Measurements from ENCODE around the gene NRDC. TPM values are rescaled to one million over a fixed set of nuclear protein-coding genes. Genes with fewer than 3 reads are reported as not detected.

The NRDC gene
- polyA plus RNA-seq, 2 of the 4 experiments (the other 2 are of a cell fraction) = 129 to 162 TPM

DNA sequence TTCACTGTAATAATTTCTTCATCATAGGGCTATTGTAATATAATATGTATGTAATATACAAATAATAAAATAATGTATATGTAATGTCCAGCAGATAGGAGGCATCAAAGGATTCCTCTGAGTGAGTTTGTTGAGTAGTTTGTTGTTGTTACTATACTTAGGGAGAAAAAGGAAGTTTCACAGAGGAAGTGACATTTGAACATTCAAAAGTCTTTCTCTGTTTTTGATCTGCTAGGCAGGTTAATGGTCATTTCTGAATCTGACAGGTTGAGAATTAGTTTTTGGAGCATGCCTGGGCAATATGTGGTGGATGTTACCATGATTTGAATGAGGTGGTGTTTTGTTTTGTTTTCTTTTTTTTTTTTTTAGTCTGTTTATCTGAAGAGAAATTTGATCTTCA is 102.1 kb downstream of the NRDC start:
- POLR2A ChIA-PET = no interaction called here
- Histone ChIP-seq H3K4me1 (no peaks in the 10 kb centered on the region), H3K4me3 (no peak overlapping the region), H3K4me2 (no peak overlapping the region), H3K27ac (no peak overlapping the region), H3K9me3 (no peaks in the 10 kb centered on the region)
- TF ChIP-seq CEBPB (IDR thresholded peaks at IDR 0.05) (no peak), KDM1A (IDR thresholded peaks at IDR 0.05; ENCODE audit: low read depth) (no peak), BCL3 (IDR thresholded peaks at IDR 0.05) (no peak), MAFK (IDR thresholded peaks at IDR 0.05; ENCODE audit: partially characterized antibody) (no peak), ZFP36 (IDR thresholded peaks at IDR 0.05; ENCODE audit: borderline replicate concordance, partially characterized antibody) (no peak), SMC3 (IDR thresholded peaks at IDR 0.05) (no peak), ATOH8 (CRISPR knock-in tag; IDR thresholded peaks at IDR 0.05; ENCODE audit: low read depth) (no peak), NFE2L2 (conservative IDR thresholded peaks at IDR 0.05; ENCODE audit: low read length) (no peak)
- TF ChIP-seq, protein P1, sequence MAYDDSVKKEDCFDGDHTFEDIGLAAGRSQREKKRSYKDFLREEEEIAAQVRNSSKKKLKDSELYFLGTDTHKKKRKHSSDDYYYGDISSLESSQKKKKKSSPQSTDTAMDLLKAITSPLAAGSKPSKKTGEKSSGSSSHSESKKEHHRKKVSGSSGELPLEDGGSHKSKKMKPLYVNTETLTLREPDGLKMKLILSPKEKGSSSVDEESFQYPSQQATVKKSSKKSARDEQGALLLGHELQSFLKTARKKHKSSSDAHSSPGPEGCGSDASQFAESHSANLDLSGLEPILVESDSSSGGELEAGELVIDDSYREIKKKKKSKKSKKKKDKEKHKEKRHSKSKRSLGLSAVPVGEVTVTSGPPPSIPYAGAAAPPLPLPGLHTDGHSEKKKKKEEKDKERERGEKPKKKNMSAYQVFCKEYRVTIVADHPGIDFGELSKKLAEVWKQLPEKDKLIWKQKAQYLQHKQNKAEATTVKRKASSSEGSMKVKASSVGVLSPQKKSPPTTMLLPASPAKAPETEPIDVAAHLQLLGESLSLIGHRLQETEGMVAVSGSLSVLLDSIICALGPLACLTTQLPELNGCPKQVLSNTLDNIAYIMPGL (CRISPR knock-in tag; IDR thresholded peaks at IDR 0.05; ENCODE audit: borderline replicate concordance) = no peak
- TF ChIP-seq, protein P2, sequence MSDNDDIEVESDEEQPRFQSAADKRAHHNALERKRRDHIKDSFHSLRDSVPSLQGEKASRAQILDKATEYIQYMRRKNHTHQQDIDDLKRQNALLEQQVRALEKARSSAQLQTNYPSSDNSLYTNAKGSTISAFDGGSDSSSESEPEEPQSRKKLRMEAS (IDR thresholded peaks at IDR 0.05) = no peak
- CTCF ChIA-PET = interaction anchor here (1.2 to 1.3 kb wide), 2 partner anchors 8 to 149 kb away, joined by 4 read pairs; no protein-coding TSS in a partner anchor
- ATAC-seq (no peak), DNase-seq (ENCODE audit: low read depth in 1 of 2, low spot score in 1 of 2) (no peak), FAIRE-seq (no peak)

DNA sequence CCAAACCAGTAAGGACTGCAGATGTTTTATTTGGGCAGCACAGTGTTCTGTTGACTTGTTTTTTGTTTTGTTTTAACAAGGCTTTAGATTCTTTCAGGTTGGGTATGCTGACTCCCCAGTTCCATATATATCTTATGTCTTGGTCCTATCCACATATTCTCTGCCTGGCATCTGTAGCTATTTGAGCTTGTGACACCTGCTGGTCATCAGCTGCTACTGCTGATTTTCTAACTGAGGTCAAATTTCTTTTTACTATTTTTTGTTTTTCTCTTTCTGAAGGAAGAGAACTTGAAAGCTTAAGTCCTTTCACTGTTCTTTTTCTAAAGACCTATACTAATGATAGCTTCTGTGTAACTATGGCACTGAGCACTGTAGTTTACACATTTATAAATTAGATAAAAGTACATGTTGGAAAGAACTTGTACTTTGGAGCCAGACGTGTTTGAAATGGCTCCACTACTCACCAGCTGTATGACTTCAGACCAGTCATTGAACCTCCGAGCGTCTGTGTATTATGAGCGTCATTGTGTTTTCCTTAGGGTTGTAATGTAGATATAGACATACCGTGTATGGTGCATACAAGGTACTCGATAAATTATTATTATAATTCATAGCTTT is 109.4 kb downstream of the NRDC start:
- POLR2A ChIA-PET = interaction anchor here (1.4 kb wide), 1 partner anchor 40 kb away, joined by 4 read pairs; no protein-coding TSS in a partner anchor
- peak; percentile 54 to 82; a peak in 4 of 6 replicates for ATAC-seq
- FAIRE-seq = no peak
- Histone ChIP-seq H3K4me3 (no peak overlapping the region), H3K27ac (no peak overlapping the region), H3K9me3 (no peaks in the 10 kb centered on the region), H3K4me2 (no peak overlapping the region), H3K4me1 (no peaks in the 10 kb centered on the region)
- WGBS (ENCODE audit: missing lambda C conversion rate) = 71% methylated on average over 6 of the region's 6 CpGs
- DNase-seq (ENCODE audit: low read depth in 1 of 2, low spot score in 1 of 2) = peak; percentile 32 to 65
- CTCF ChIA-PET = interaction anchor here (0.7 to 2.2 kb wide), 30 partner anchors 8 to 400 kb away, joined by 3 to 13 read pairs (median 4); partner anchors contain the start of gene OSBPL9
- TF ChIP-seq, protein P3, sequence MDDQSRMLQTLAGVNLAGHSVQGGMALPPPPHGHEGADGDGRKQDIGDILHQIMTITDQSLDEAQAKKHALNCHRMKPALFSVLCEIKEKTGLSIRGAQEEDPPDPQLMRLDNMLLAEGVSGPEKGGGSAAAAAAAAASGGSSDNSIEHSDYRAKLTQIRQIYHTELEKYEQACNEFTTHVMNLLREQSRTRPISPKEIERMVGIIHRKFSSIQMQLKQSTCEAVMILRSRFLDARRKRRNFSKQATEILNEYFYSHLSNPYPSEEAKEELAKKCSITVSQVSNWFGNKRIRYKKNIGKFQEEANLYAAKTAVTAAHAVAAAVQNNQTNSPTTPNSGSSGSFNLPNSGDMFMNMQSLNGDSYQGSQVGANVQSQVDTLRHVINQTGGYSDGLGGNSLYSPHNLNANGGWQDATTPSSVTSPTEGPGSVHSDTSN (IDR thresholded peaks at IDR 0.05) = no peak
- TF ChIP-seq, protein P4, sequence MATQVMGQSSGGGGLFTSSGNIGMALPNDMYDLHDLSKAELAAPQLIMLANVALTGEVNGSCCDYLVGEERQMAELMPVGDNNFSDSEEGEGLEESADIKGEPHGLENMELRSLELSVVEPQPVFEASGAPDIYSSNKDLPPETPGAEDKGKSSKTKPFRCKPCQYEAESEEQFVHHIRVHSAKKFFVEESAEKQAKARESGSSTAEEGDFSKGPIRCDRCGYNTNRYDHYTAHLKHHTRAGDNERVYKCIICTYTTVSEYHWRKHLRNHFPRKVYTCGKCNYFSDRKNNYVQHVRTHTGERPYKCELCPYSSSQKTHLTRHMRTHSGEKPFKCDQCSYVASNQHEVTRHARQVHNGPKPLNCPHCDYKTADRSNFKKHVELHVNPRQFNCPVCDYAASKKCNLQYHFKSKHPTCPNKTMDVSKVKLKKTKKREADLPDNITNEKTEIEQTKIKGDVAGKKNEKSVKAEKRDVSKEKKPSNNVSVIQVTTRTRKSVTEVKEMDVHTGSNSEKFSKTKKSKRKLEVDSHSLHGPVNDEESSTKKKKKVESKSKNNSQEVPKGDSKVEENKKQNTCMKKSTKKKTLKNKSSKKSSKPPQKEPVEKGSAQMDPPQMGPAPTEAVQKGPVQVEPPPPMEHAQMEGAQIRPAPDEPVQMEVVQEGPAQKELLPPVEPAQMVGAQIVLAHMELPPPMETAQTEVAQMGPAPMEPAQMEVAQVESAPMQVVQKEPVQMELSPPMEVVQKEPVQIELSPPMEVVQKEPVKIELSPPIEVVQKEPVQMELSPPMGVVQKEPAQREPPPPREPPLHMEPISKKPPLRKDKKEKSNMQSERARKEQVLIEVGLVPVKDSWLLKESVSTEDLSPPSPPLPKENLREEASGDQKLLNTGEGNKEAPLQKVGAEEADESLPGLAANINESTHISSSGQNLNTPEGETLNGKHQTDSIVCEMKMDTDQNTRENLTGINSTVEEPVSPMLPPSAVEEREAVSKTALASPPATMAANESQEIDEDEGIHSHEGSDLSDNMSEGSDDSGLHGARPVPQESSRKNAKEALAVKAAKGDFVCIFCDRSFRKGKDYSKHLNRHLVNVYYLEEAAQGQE (IDR thresholded peaks at IDR 0.05) = no peak
- no peak for TF ChIP-seq HEYL (CRISPR knock-in tag; IDR thresholded peaks at IDR 0.05)
- TF ChIP-seq ZSCAN20 (CRISPR knock-in tag; IDR thresholded peaks at IDR 0.05) = no peak
- no peak for TF ChIP-seq BHLHE40 (IDR thresholded peaks at IDR 0.05; ENCODE audit: low read depth, low read length)
- no peak for TF ChIP-seq NPAS2 (CRISPR knock-in tag; IDR thresholded peaks at IDR 0.05; ENCODE audit: borderline replicate concordance)
- no peak for TF ChIP-seq ZNF302 (CRISPR knock-in tag; IDR thresholded peaks at IDR 0.05)
- TF ChIP-seq RAD21 (conservative IDR thresholded peaks at IDR 0.05 in 1 of 2, IDR thresholded peaks at IDR 0.05 in 1 of 2) = peak; percentile 66 to 70
- no peak for TF ChIP-seq NFE2L2 (conservative IDR thresholded peaks at IDR 0.05; ENCODE audit: low read length)
- TF ChIP-seq RNF2 (IDR thresholded peaks at IDR 0.05; ENCODE audit: borderline replicate concordance, low read depth) = no peak
- TF ChIP-seq TFCP2L1 (CRISPR knock-in tag; IDR thresholded peaks at IDR 0.05) = no peak
- peak; percentile 69 for TF ChIP-seq CTCF (IDR thresholded peaks at IDR 0.05)
- TF ChIP-seq TP53 (CRISPR knock-in tag; IDR thresholded peaks at IDR 0.05) = no peak
- TF ChIP-seq, protein P5, sequence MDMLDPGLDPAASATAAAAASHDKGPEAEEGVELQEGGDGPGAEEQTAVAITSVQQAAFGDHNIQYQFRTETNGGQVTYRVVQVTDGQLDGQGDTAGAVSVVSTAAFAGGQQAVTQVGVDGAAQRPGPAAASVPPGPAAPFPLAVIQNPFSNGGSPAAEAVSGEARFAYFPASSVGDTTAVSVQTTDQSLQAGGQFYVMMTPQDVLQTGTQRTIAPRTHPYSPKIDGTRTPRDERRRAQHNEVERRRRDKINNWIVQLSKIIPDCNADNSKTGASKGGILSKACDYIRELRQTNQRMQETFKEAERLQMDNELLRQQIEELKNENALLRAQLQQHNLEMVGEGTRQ (IDR thresholded peaks at IDR 0.05) = no peak
- no peak for TF ChIP-seq MAFK (IDR thresholded peaks at IDR 0.05; ENCODE audit: partially characterized antibody)
- TF ChIP-seq, protein P2 (IDR thresholded peaks at IDR 0.05) = no peak

Measured in A549 (cell line).